PC-3 (cell line): ENCODE data around the gene TBC1D8. TPM values are rescaled to one million over a fixed set of nuclear protein-coding genes. Genes with fewer than 3 reads are reported as not detected.

Experiments
- ATAC-seq: fragments of 200-7000 bp; cut with Tn5 transposase; 2 replicates; pipeline ENCODE4 v1.9.1; 2020; ENCODE audit warnings: mild to moderate bottlenecking, moderate library complexity
- BruUV-seq: library from RNA; stranded (reverse); fragments of 400-500 nt; replicated peaks from 2 replicates; lab custom pipeline; 2021; lab: Mats Ljungman, UMichigan
- CTCF ChIA-PET: fragments of 300-600 bp; sonication (Branson Sonifier 250); formaldehyde crosslinking; loops from one replicate; lab custom pipeline; 2022; ENCODE audit warnings: antibody characterized with exemption; lab: Charles Lee
- POLR2A ChIA-PET: fragments of 300-600 bp; sonication (Branson Sonifier 250); formaldehyde crosslinking; loops from one replicate; lab custom pipeline; 2022; ENCODE audit warnings: antibody characterized with exemption; ENCODE audit not compliant: unreplicated experiment; lab: Charles Lee
- DNase-seq: peaks from one replicate; pipeline ENCODE4 v3.0.0-alpha.2; 2015
- H2AFZ ChIP-seq: fragments of 300-600 bp; sonication (generic); 2 replicates; pipeline ENCODE4 v1.6.0; 2016; ENCODE audit warnings: antibody characterized with exemption, low read length
- H3F3A ChIP-seq: fragments of 300-600 bp; sonication (generic); one replicate; pipeline ENCODE4 v1.6.0; 2017; ENCODE audit warnings: antibody characterized with exemption, low read length, control low read depth, mild to moderate bottlenecking; ENCODE audit not compliant: unreplicated experiment
- H3K27ac ChIP-seq: fragments of 300-600 bp; sonication (generic); 2 replicates; pipeline ENCODE4 v1.5.1; 2016; ENCODE audit warnings: mild to moderate bottlenecking, low read length
- H3K27me3 ChIP-seq: fragments of 300-600 bp; sonication (generic); 2 replicates; pipeline ENCODE4 v1.6.1; 2016; ENCODE audit warnings: low read length, mixed read lengths
- H3K36me3 ChIP-seq: fragments of 300-600 bp; sonication (generic); 2 replicates; pipeline ENCODE4 v1.6.1; 2016; ENCODE audit warnings: low read depth, mixed run types, low read length, mixed read lengths
- H3K4me1 ChIP-seq: fragments of 300-600 bp; sonication (generic); 2 replicates; pipeline ENCODE4 v1.5.1; 2016; ENCODE audit warnings: low read length; ENCODE audit not compliant: insufficient read depth
- H3K4me2 ChIP-seq: fragments of 300-600 bp; sonication (generic); 2 replicates; pipeline ENCODE4 v1.6.0; 2016; ENCODE audit warnings: low read length
- H3K4me3 ChIP-seq: fragments of 300-600 bp; sonication (generic); 2 replicates; pipeline ENCODE4 v1.5.1; 2016; ENCODE audit warnings: mild to moderate bottlenecking, low read length, mixed read lengths
- H3K79me2 ChIP-seq: fragments of 300-600 bp; sonication (generic); 2 replicates; pipeline ENCODE4 v1.6.1; 2017; ENCODE audit warnings: low read length, mixed read lengths
- H3K9ac ChIP-seq: fragments of 300-600 bp; sonication (generic); 2 replicates; pipeline ENCODE4 v1.6.0; 2016; ENCODE audit warnings: mild to moderate bottlenecking, low read length
- H3K9me2 ChIP-seq: fragments of 300-600 bp; sonication (generic); replicated peaks from 2 replicates; pipeline ENCODE4 v1.6.1; 2016; ENCODE audit warnings: mixed run types, low read length, mixed read lengths
- H3K9me3 ChIP-seq: fragments of 300-600 bp; sonication (generic); 2 replicates; pipeline ENCODE4 v1.6.1; 2016; ENCODE audit warnings: low read length, mixed read lengths
- H4K20me1 ChIP-seq: fragments of 300-600 bp; sonication (generic); 2 replicates; pipeline ENCODE4 v1.6.1; 2016; ENCODE audit warnings: low read length, mixed read lengths
- CTCF ChIP-seq: fragments of 300-600 bp; sonication (generic); conservative IDR thresholded peaks from 2 replicates; pipeline ENCODE4 v1.5.1; 2017; ENCODE audit warnings: antibody characterized with exemption, low read depth, mild to moderate bottlenecking, low read length
- EZH2 ChIP-seq: fragments of 300-600 bp; sonication (generic); IDR thresholded peaks from one replicate; pipeline ENCODE4 v1.6.1; 2017; ENCODE audit warnings: antibody characterized with exemption, mild to moderate bottlenecking, low read length; ENCODE audit not compliant: unreplicated experiment
- EZH2phosphoT487 ChIP-seq: fragments of 300-600 bp; sonication (generic); IDR thresholded peaks from 2 replicates; pipeline ENCODE4 v1.6.1; 2018; ENCODE audit warnings: mild to moderate bottlenecking, antibody characterized with exemption, low read length, borderline replicate concordance
- intact Hi-C: fragments of 100-400 bp; cut with micrococcal nuclease; formaldehyde crosslinking; loops from 2 replicates; pipeline ENCODE4 v1.9.0; 2023
- total RNA-seq: library from RNA; depleted of rRNA; stranded (reverse); fragments of >200 nt; gene quantifications from 2 replicates; pipeline ENCODE4 v1.2.3, GENCODE V29; 2014

TBC1D8 gene
- total RNA-seq, 1 experiment from 2014 or later: 39.7 TPM

- Histone ChIP-seq H3F3A (peaks cover 8% of the 10 kb centered on the region), H3K27ac (peak overlapping the region; percentile 98), H4K20me1 (no peaks in the 10 kb centered on the region), H3K79me2 (peaks cover 94% of the 10 kb centered on the region), H3K9me3 (no peaks in the 10 kb centered on the region), H3K4me1 (peaks cover 61% of the 10 kb centered on the region), H3K27me3 (no peaks in the 10 kb centered on the region), H3K4me2 (peak overlapping the region; percentile 55), H3K4me3 (no peak overlapping the region), H3K36me3 (peaks cover 10% of the 10 kb centered on the region), H3K9ac (peak overlapping the region; percentile 86), H3K9me2 (no peaks in the 10 kb centered on the region), H2AFZ (no peak overlapping the region)
- ATAC-seq (no peak), DNase-seq (peak; percentile 21)
- POLR2A ChIA-PET: no interaction called here
- intact Hi-C loops: no loop called here
- CTCF ChIA-PET: no interaction called here
- TF ChIP-seq EZH2phosphoT487 (no peak), EZH2 (no peak), CTCF (no peak)
- no TSS peak for BruUV-seq
Measured at GRCh38 chr2:101119431-101119830, 31.8 kb downstream of the TBC1D8 start.

- POLR2A ChIA-PET: no interaction called here
- Histone ChIP-seq H4K20me1 (no peaks in the 10 kb centered on the region), H3F3A (peaks cover 9% of the 10 kb centered on the region), H3K9ac (no peak overlapping the region), H3K27ac (no peak overlapping the region), H3K9me3 (no peaks in the 10 kb centered on the region), H3K4me2 (no peak overlapping the region), H3K4me3 (no peak overlapping the region), H3K79me2 (peaks cover 83% of the 10 kb centered on the region), H3K36me3 (peaks cover 3% of the 10 kb centered on the region; the same call in 1 of the 2 replicates), H2AFZ (no peak overlapping the region), H3K9me2 (no peaks in the 10 kb centered on the region), H3K27me3 (no peaks in the 10 kb centered on the region), H3K4me1 (peaks cover 65% of the 10 kb centered on the region)
- no peak for ATAC-seq
- CTCF ChIA-PET: no interaction called here
- no TSS peak for BruUV-seq
- TF ChIP-seq CTCF (no peak), EZH2phosphoT487 (no peak), EZH2 (no peak)
- DNase-seq: no peak
- intact Hi-C loops: no loop called here
Measured at GRCh38 chr2:101116841-101117552, 34.2 kb downstream of the TBC1D8 start.

- Histone ChIP-seq H3K79me2 (peaks cover 83% of the 10 kb centered on the region), H3K4me2 (no peak overlapping the region), H3K4me3 (no peak overlapping the region), H3K27ac (no peak overlapping the region), H3K27me3 (no peaks in the 10 kb centered on the region), H3K9me3 (no peaks in the 10 kb centered on the region), H3F3A (peaks cover 9% of the 10 kb centered on the region), H2AFZ (no peak overlapping the region), H4K20me1 (peaks cover 3% of the 10 kb centered on the region; the same call in 1 of the 2 replicates), H3K9me2 (no peaks in the 10 kb centered on the region), H3K36me3 (peaks cover 6% of the 10 kb centered on the region; the same call in 1 of the 2 replicates), H3K4me1 (peaks cover 69% of the 10 kb centered on the region), H3K9ac (no peak overlapping the region)
- TF ChIP-seq EZH2 (no peak), EZH2phosphoT487 (no peak), CTCF (no peak)
- no peak for ATAC-seq
- no peak for DNase-seq
- ChIA-PET CTCF (no interaction called here), POLR2A (no interaction called here)
- BruUV-seq: no TSS peak
- intact Hi-C loops: no loop called here
Measured at GRCh38 chr2:101116348-101116747, 34.8 kb downstream of the TBC1D8 start.
